Ascending aorta (tissue), 2 donors: Measurements from ENCODE around the gene SIRT6. TPM values are rescaled to one million over a fixed set of nuclear protein-coding genes. Genes with fewer than 3 reads are reported as not detected.
"Not testable (repeated sequence)": the region's sequence is repeated elsewhere in the genome, so short reads cannot be mapped to it uniquely, and the experiment has no call there.

Source experiments
- DNase-seq, 2 donors: peaks; one replicate each; pipeline ENCODE4 v3.0.0-alpha.2; 2019; ENCODE audit warnings: low spot score in 2 of 2
- H3K27ac ChIP-seq, 2 donors: fragments of 200-600 bp; sonication (generic); one replicate each; pipeline ENCODE4 v1.5.1; 2016 to 2017; ENCODE audit warnings: mild to moderate bottlenecking in 1 of 2
- H3K27me3 ChIP-seq: fragments of 200-600 bp; sonication (generic); one replicate; pipeline ENCODE4 v1.5.1; 2017
- H3K36me3 ChIP-seq, 2 donors: fragments of 200-600 bp; sonication (generic); one replicate each; pipeline ENCODE4 v1.5.1; 2016
- H3K4me1 ChIP-seq, 2 donors: fragments of 200-600 bp; sonication (generic); one replicate each; pipeline ENCODE4 v1.5.1; 2016 to 2017; ENCODE audit warnings: mild to moderate bottlenecking in 1 of 2
- H3K4me3 ChIP-seq, 2 donors: fragments of 200-600 bp; sonication (generic); one replicate each; pipeline ENCODE4 v1.5.1; 2016 to 2017; ENCODE audit warnings: mild to moderate bottlenecking in 1 of 2
- H3K9me3 ChIP-seq, 2 donors: fragments of 200-600 bp; sonication (generic); one replicate each; pipeline ENCODE4 v1.5.1; 2016
- intact Hi-C: fragments of 100-400 bp; cut with DNase I; formaldehyde crosslinking; loops from one replicate; pipeline ENCODE4 v1.15.1; 2023
- total RNA-seq: library from RNA; depleted of rRNA; stranded (reverse); fragments of >200 nt; gene quantifications from one replicate; pipeline ENCODE4 v1.1.0, GENCODE V29; 2016
- TF ChIP-seq, protein P1 (sequence below), 3 experiments: fragments of 200-600 bp in 2 of 3; fragments of 450-650 bp in 1 of 3; sonication (generic) in 2 of 3; IDR thresholded peaks; one replicate each; pipeline ENCODE4 v1.5.1; 2016 to 2019; ENCODE audit warnings: antibody characterized with exemption in 3 of 3, mild to moderate bottlenecking in 1 of 3, moderate library complexity in 1 of 3

SIRT6 gene
- total RNA-seq, 1 donor from 2014 or later: 5.9 TPM

DNA sequence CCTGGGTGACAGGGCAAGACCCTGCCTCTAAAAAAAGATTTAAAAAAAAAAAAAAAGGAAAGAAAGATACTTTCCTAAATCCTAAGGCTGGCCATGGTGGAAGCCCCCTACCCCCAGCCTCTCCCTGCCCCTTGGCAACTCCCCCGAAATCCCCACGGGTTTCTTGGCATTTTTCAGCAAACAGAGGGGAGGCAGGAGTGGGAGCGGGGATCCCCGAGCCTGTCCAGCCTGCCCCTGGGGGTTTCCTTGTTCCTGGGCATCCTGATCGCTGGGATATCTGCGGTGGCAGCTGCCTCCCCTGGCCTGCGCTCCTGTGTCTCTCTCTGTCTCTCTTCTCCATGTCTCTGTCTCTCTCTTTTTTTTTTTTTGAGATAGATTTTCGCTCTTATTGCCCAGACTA is 43.5 kb upstream of the SIRT6 start:
- no peak overlapping the region for H3K4me3 ChIP-seq
- H3K27me3 ChIP-seq: no peaks in the 10 kb centered on the region
- intact Hi-C loops: no loop called here
- no peaks in the 10 kb centered on the region for H3K4me1 ChIP-seq
- DNase-seq: no peak
- TF ChIP-seq, protein P1, sequence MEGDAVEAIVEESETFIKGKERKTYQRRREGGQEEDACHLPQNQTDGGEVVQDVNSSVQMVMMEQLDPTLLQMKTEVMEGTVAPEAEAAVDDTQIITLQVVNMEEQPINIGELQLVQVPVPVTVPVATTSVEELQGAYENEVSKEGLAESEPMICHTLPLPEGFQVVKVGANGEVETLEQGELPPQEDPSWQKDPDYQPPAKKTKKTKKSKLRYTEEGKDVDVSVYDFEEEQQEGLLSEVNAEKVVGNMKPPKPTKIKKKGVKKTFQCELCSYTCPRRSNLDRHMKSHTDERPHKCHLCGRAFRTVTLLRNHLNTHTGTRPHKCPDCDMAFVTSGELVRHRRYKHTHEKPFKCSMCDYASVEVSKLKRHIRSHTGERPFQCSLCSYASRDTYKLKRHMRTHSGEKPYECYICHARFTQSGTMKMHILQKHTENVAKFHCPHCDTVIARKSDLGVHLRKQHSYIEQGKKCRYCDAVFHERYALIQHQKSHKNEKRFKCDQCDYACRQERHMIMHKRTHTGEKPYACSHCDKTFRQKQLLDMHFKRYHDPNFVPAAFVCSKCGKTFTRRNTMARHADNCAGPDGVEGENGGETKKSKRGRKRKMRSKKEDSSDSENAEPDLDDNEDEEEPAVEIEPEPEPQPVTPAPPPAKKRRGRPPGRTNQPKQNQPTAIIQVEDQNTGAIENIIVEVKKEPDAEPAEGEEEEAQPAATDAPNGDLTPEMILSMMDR (IDR thresholded peaks at IDR 0.05): no peak
- no peaks in the 10 kb centered on the region for H3K9me3 ChIP-seq
- no peaks in the 10 kb centered on the region for H3K36me3 ChIP-seq
- no peak overlapping the region for H3K27ac ChIP-seq

DNA sequence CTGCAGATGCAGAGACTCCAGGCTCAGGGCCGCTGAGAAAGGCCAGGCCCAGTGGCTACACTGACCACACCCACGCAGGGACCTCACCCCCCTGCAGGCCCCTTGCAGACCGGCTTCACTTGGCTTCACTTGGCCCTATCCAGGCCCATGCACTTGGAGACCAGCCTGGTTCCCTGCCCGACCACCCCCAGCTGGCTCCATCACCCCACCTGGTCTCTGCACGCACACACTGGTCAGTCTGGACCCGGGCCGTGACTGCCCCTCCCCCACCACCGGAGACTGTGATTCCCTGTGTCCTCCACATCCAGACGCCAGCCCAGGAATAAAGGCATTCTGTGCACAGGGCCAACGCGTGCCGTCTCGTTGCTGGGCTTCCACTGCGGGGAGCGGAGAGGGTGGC is 42.1 kb upstream of the SIRT6 start:
- no peak overlapping the region for H3K27ac ChIP-seq
- DNase-seq: no peak
- H3K9me3 ChIP-seq: no peaks in the 10 kb centered on the region
- no peaks in the 10 kb centered on the region for H3K36me3 ChIP-seq
- H3K4me3 ChIP-seq: no peak overlapping the region
- intact Hi-C loops: no loop called here
- TF ChIP-seq, protein P1 (IDR thresholded peaks at IDR 0.05): no peak
- no peaks in the 10 kb centered on the region for H3K27me3 ChIP-seq
- H3K4me1 ChIP-seq: no peaks in the 10 kb centered on the region

DNA sequence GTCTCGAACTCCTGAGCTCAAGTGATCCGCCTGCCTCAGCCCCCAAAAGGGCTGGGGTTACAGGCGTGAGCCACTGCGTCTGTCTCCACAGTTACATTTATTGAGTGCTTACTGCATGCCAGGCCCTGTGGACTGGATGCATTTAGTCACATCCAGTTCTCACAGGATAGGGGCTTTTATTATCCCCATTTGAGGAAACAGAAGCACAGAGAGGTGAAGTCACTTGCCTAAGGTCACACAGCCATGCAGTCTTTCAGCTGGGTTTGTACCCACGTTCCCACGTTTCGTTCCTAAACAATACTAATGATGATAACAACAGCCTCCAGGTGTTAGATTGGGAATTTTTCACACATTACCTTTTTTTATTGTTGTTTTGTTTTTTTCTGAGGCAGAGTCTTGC is 37.8 kb upstream of the SIRT6 start:
- intact Hi-C loops: no loop called here
- no peaks in the 10 kb centered on the region for H3K4me1 ChIP-seq
- no peak overlapping the region for H3K27ac ChIP-seq
- H3K27me3 ChIP-seq: no peaks in the 10 kb centered on the region
- H3K9me3 ChIP-seq: no peaks in the 10 kb centered on the region
- no peaks in the 10 kb centered on the region for H3K36me3 ChIP-seq
- TF ChIP-seq, protein P1 (IDR thresholded peaks at IDR 0.05): no peak
- DNase-seq: no peak
- H3K4me3 ChIP-seq: no peak overlapping the region

DNA sequence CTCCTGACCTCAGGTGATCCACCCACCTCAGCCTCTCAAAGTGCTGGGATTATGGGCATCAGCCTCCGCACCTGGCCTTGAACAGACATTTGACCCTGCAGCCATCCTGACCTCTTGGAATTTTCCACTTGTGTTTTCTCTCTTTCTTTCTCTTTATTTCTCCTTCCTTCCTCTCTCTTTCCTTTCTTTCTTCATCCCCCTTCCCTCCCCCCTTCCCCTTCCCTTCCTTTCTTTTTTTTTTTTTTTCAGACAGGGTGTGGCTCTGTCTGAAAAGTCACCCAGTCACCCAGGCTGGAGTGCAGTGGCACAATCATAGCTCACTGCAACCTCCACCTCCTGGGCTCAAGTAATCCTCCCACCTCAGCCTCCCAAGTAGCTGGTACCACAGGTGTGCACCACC is 36.2 kb upstream of the SIRT6 start:
- H3K36me3 ChIP-seq, H3K27ac ChIP-seq, H3K4me1 ChIP-seq, H3K27me3 ChIP-seq, H3K4me3 ChIP-seq, H3K9me3 ChIP-seq, intact Hi-C loops, DNase-seq: not testable (repeated sequence)

DNA sequence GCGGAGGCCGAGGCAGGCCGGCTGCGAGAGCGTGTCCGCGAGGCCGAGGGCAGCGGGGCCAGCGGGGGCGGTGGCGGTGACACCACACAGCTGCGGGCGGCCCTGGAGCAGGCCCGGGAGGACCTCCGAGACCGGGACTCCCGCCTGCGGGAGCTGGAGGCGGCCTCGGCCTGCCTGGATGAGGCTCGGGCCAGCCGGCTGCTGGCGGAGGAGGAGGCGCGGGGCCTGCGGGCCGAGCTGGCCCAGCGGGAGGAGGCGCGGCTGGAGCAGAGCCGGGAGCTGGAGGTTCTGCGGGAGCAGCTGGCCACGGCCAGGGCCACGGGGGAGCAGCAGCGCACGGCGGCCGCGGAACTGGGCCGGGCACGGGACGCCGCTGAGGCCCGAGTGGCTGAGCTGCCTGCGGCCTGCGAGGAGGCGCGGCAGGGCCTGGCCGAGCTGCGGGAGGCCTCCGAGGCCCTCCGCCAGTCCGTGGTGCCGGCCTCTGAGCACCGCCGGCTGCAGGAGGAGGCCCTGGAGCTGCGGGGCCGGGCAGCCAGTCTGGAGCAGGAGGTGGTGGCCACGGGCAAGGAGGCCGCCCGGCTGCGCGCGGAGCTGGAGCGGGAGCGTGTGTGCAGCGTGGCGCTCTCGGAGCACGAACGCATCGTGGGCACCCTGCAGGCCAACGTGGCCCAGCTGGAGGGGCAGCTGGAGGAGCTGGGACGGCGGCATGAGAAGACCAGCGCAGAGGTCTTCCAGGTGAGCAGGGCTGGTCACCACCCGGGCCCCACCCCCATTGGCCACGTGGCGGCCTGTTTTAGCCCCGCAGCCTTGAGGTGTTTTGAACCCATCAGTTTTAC is 35.3 kb upstream of the SIRT6 start:
- intact Hi-C loops: no loop called here
- no peaks in the 10 kb centered on the region for H3K9me3 ChIP-seq

DNA sequence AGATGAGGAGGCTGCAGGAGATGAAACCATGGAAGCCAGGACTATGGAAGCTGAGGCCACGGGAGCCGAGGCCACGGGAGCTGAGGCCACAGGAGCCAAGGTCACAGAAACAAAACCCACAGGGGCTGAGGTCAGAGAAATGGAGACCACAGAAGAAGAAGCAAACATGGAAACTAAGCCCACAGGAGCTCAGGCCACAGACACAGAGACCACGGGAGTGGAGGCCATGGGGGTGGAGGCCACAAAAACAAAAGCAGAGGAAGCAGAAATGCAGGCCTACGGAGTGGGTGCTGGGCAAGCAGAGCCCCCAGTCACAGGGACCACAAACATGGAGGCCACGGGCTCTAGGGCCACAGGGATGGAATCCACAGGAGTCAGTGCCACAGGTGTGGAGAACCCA is 34.5 kb upstream of the SIRT6 start:
- no peaks in the 10 kb centered on the region for H3K36me3 ChIP-seq
- H3K9me3 ChIP-seq: no peaks in the 10 kb centered on the region
- intact Hi-C loops: no loop called here
- no peak overlapping the region for H3K4me3 ChIP-seq
- TF ChIP-seq, protein P1 (IDR thresholded peaks at IDR 0.05): no peak
- H3K27me3 ChIP-seq: no peaks in the 10 kb centered on the region
- no peak overlapping the region for H3K27ac ChIP-seq
- no peak for DNase-seq
- no peaks in the 10 kb centered on the region for H3K4me1 ChIP-seq

More for the DNA sequence above, 35.3 kb upstream of the SIRT6 start:
- no peak for DNase-seq
- Histone ChIP-seq H3K36me3 (no peaks in the 10 kb centered on the region), H3K4me3 (no peak overlapping the region), H3K4me1 (no peaks in the 10 kb centered on the region), H3K27ac (no peak overlapping the region), H3K27me3 (no peaks in the 10 kb centered on the region)
- TF ChIP-seq, protein P1 (IDR thresholded peaks at IDR 0.05): no peak
